ENCODE results near the gene ARFIP1.

The ARFIP1 gene

GRCh38 chr4:152807294-152807829 is 27.6 kb downstream of the ARFIP1 start:
- H3K9ac ChIP-seq (ENCODE audit: insufficient read length, low read depth): no peak overlapping the region
- H3K36me3 ChIP-seq (ENCODE audit: insufficient read depth, insufficient read length, low read length): peaks cover 3% of the 10 kb centered on the region
- no peaks in the 10 kb centered on the region for H3K4me1 ChIP-seq (ENCODE audit: insufficient read depth, insufficient read length)
- TF ChIP-seq SUZ12 (IDR thresholded peaks at IDR 0.05; ENCODE audit: extremely low read depth, insufficient read depth, insufficient read length): no peak
- no peak for TF ChIP-seq YY1 (IDR thresholded peaks at IDR 0.05; ENCODE audit: insufficient read depth, insufficient read length)
- TF ChIP-seq ZNF274 (IDR thresholded peaks at IDR 0.05; ENCODE audit: low read depth, low read length): no peak
- no peaks in the 10 kb centered on the region for H3K9me3 ChIP-seq (ENCODE audit: insufficient read depth, low read length)
- no peak overlapping the region for H3K4me3 ChIP-seq (ENCODE audit: insufficient read length, low read depth)
- no peak for DNase-seq (ENCODE audit: low read depth, low spot score)
- H3K27me3 ChIP-seq (ENCODE audit: insufficient read depth, insufficient read length): no peaks in the 10 kb centered on the region

- Histone ChIP-seq H3K9ac (ENCODE audit: insufficient read length, low read depth) (no peak overlapping the region), H3K9me3 (ENCODE audit: insufficient read depth, low read length) (no peaks in the 10 kb centered on the region; the same call in 1 of the 2 replicates), H3K27me3 (ENCODE audit: insufficient read depth, insufficient read length) (no peaks in the 10 kb centered on the region), H3K4me3 (ENCODE audit: insufficient read length, low read depth) (no peak overlapping the region), H3K36me3 (ENCODE audit: insufficient read depth, insufficient read length, low read length) (peaks cover 3% of the 10 kb centered on the region), H3K4me1 (ENCODE audit: insufficient read depth, insufficient read length) (no peaks in the 10 kb centered on the region)
- DNase-seq (ENCODE audit: low read depth, low spot score): no peak
- no peak for TF ChIP-seq SUZ12 (IDR thresholded peaks at IDR 0.05; ENCODE audit: extremely low read depth, insufficient read depth, insufficient read length)
Observed at GRCh38 chr4:152808670-152809069, 28.9 kb downstream of the ARFIP1 start.

DNA sequence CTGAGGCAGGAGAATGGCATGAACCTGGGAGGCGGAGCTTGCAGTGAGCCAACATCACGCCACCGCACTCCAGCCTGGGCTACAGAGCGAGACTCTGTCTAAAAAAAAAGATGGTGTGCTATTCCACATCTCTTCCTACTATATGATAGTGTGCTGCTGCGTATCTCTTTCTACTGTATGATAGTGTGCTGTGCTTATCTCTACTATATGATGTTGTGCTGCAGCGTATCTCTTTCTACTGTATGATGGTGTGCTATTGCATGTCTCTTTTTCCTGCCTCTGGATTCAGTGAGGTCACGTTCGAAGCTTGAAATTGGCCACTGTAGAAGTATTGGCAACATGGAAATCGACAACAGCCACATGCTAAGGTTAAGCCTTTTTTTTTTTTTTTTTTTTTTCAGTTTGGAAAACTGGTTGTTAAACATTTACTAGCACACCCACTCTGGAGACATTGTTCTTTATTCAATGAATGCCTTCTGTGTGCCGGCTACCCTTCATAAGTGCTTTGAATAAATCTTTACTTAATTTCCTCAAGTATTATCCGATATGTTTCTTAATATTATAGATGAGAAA is 31.0 kb downstream of the ARFIP1 start:
- Histone ChIP-seq H3K9me3 (ENCODE audit: insufficient read depth, low read length) (no peaks in the 10 kb centered on the region; the same call in 1 of the 2 replicates), H3K9ac (ENCODE audit: insufficient read length, low read depth) (no peak overlapping the region), H3K36me3 (ENCODE audit: insufficient read depth, insufficient read length, low read length) (peaks cover 3% of the 10 kb centered on the region), H3K4me1 (ENCODE audit: insufficient read depth, insufficient read length) (no peaks in the 10 kb centered on the region), H3K4me3 (ENCODE audit: insufficient read length, low read depth) (no peak overlapping the region), H3K27me3 (ENCODE audit: insufficient read depth, insufficient read length) (no peaks in the 10 kb centered on the region)
- no peak for TF ChIP-seq YY1 (IDR thresholded peaks at IDR 0.05; ENCODE audit: insufficient read depth, insufficient read length)
- TF ChIP-seq ZNF274 (IDR thresholded peaks at IDR 0.05; ENCODE audit: low read depth, low read length): no peak
- no peak for TF ChIP-seq SUZ12 (IDR thresholded peaks at IDR 0.05; ENCODE audit: extremely low read depth, insufficient read depth, insufficient read length)
- DNase-seq (ENCODE audit: low read depth, low spot score): no peak

DNA sequence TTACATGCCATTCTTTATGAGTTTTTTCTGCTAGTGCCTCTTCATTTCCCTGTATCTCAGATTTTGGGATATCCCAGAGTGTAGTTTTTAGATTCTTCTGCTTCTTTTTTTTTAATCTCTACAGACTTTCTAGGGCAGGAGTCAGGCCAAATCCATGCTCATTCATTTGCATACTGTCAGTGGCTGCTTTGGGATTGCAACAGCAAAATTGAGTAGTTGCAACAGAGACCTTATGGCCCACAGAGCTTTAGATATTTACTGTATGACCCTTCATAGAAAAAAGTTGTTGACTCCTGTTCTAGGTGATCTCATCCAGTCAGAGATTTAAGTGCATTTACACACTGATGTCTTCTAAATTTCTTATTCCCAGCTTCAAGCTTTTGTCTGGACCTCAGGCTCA is 35.3 kb downstream of the ARFIP1 start:
- Histone ChIP-seq H3K36me3 (ENCODE audit: insufficient read depth, insufficient read length, low read length) (peaks cover 11% of the 10 kb centered on the region), H3K27me3 (ENCODE audit: insufficient read depth, insufficient read length) (no peaks in the 10 kb centered on the region), H3K4me1 (ENCODE audit: insufficient read depth, insufficient read length) (peaks cover 2% of the 10 kb centered on the region), H3K9me3 (ENCODE audit: insufficient read depth, low read length) (peaks cover 19% of the 10 kb centered on the region), H3K9ac (ENCODE audit: insufficient read length, low read depth) (no peak overlapping the region), H3K4me3 (ENCODE audit: insufficient read length, low read depth) (no peak overlapping the region)
- TF ChIP-seq ZNF274 (IDR thresholded peaks at IDR 0.05; ENCODE audit: low read depth, low read length) (no peak), YY1 (IDR thresholded peaks at IDR 0.05; ENCODE audit: insufficient read depth, insufficient read length) (no peak), SUZ12 (IDR thresholded peaks at IDR 0.05; ENCODE audit: extremely low read depth, insufficient read depth, insufficient read length) (no peak)
- no peak for DNase-seq (ENCODE audit: low read depth, low spot score)

DNA sequence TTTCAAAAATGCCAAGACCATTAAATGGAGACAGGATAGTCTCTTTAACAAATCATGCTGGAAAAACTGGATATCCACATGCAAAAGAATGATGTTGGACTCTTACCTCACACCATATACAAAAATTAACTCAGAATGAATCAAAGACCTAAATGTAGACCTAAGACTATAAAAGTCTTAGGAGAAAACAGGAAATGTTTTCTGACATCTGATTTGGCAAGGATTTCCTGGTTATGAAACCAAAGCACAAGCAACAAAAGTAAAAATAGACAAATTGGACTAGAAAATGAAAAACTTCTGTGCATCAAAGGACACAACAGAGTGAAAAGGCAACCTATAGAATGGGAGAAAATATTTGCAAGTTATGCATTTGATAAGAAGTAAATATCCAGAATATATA is 37.6 kb downstream of the ARFIP1 start:
- Histone ChIP-seq H3K36me3 (ENCODE audit: insufficient read depth, insufficient read length, low read length) (peaks cover 11% of the 10 kb centered on the region), H3K9ac (ENCODE audit: insufficient read length, low read depth) (no peak overlapping the region), H3K4me1 (ENCODE audit: insufficient read depth, insufficient read length) (peaks cover 2% of the 10 kb centered on the region), H3K27me3 (ENCODE audit: insufficient read depth, insufficient read length) (no peaks in the 10 kb centered on the region), H3K9me3 (ENCODE audit: insufficient read depth, low read length) (peaks cover 21% of the 10 kb centered on the region), H3K4me3 (ENCODE audit: insufficient read length, low read depth) (no peak overlapping the region)
- TF ChIP-seq YY1 (IDR thresholded peaks at IDR 0.05; ENCODE audit: insufficient read depth, insufficient read length) (no peak), SUZ12 (IDR thresholded peaks at IDR 0.05; ENCODE audit: extremely low read depth, insufficient read depth, insufficient read length) (no peak), ZNF274 (IDR thresholded peaks at IDR 0.05; ENCODE audit: low read depth, low read length) (no peak)
- no peak for DNase-seq (ENCODE audit: low read depth, low spot score)

GRCh38 chr4:152819026-152819645 is 39.4 kb downstream of the ARFIP1 start:
- no peak for TF ChIP-seq YY1 (IDR thresholded peaks at IDR 0.05; ENCODE audit: insufficient read depth, insufficient read length)
- no peak for DNase-seq (ENCODE audit: low read depth, low spot score)
- no peak overlapping the region for H3K4me3 ChIP-seq (ENCODE audit: insufficient read length, low read depth)
- H3K9me3 ChIP-seq (ENCODE audit: insufficient read depth, low read length): peaks cover 21% of the 10 kb centered on the region
- peaks cover 11% of the 10 kb centered on the region for H3K36me3 ChIP-seq (ENCODE audit: insufficient read depth, insufficient read length, low read length)
- H3K9ac ChIP-seq (ENCODE audit: insufficient read length, low read depth): no peak overlapping the region
- peaks cover 2% of the 10 kb centered on the region for H3K4me1 ChIP-seq (ENCODE audit: insufficient read depth, insufficient read length)
- H3K27me3 ChIP-seq (ENCODE audit: insufficient read depth, insufficient read length): no peaks in the 10 kb centered on the region

- TF ChIP-seq ZNF274 (IDR thresholded peaks at IDR 0.05; ENCODE audit: low read depth, low read length) (no peak), YY1 (IDR thresholded peaks at IDR 0.05; ENCODE audit: insufficient read depth, insufficient read length) (no peak), SUZ12 (IDR thresholded peaks at IDR 0.05; ENCODE audit: extremely low read depth, insufficient read depth, insufficient read length) (no peak)
- no peak overlapping the region for H3K4me3 ChIP-seq (ENCODE audit: insufficient read length, low read depth)
- no peaks in the 10 kb centered on the region for H3K27me3 ChIP-seq (ENCODE audit: insufficient read depth, insufficient read length)
- no peak overlapping the region for H3K9ac ChIP-seq (ENCODE audit: insufficient read length, low read depth)
- no peak for DNase-seq (ENCODE audit: low read depth, low spot score)
- H3K9me3 ChIP-seq (ENCODE audit: insufficient read depth, low read length): peaks cover 21% of the 10 kb centered on the region
- peaks cover 11% of the 10 kb centered on the region for H3K36me3 ChIP-seq (ENCODE audit: insufficient read depth, insufficient read length, low read length)
- H3K4me1 ChIP-seq (ENCODE audit: insufficient read depth, insufficient read length): peaks cover 2% of the 10 kb centered on the region
Observed at GRCh38 chr4:152820073-152820472, 40.3 kb downstream of the ARFIP1 start.
